Activated naive CD8-positive, alpha-beta T cell (primary cell): Measurements from ENCODE around the gene LIN37.

Experiments used
- H3K27ac Mint-ChIP-seq: one replicate; pipeline ENCODE4 v1.8.0; 2021; ENCODE audit warnings: mixed read lengths
- H3K27me3 Mint-ChIP-seq: one replicate; pipeline ENCODE4 v1.8.0; 2021; ENCODE audit warnings: mixed read lengths
- H3K36me3 Mint-ChIP-seq: one replicate; pipeline ENCODE4 v1.8.0; 2021; ENCODE audit warnings: mixed read lengths
- H3K4me1 Mint-ChIP-seq: one replicate; pipeline ENCODE4 v1.8.0; 2021; ENCODE audit warnings: low read depth, mixed read lengths
- H3K4me3 Mint-ChIP-seq: one replicate; pipeline ENCODE4 v1.8.0; 2021; ENCODE audit warnings: mild to moderate bottlenecking, mixed read lengths
- H3K9me3 Mint-ChIP-seq: one replicate; pipeline ENCODE4 v1.8.0; 2021; ENCODE audit warnings: low read depth, mixed read lengths

The LIN37 gene

GRCh38 chr19:35777961-35778360 lies 29.6 kb downstream of the LIN37 start:
- Mint-ChIP-seq H3K27ac (no peak overlapping the region), H3K4me3 (no peak overlapping the region), H3K4me1 (peaks cover 7% of the 10 kb centered on the region), H3K9me3 (no peaks in the 10 kb centered on the region), H3K36me3 (no peaks in the 10 kb centered on the region), H3K27me3 (no peaks in the 10 kb centered on the region)

GRCh38 chr19:35779033-35779432 lies 30.7 kb downstream of the LIN37 start:
- no peaks in the 10 kb centered on the region for H3K9me3 Mint-ChIP-seq
- H3K4me3 Mint-ChIP-seq: no peak overlapping the region
- H3K27ac Mint-ChIP-seq: no peak overlapping the region

GRCh38 chr19:35780058-35780457 lies 31.7 kb downstream of the LIN37 start:
- Mint-ChIP-seq H3K9me3 (no peaks in the 10 kb centered on the region), H3K27ac (no peak overlapping the region), H3K4me1 (peaks cover 1% of the 10 kb centered on the region), H3K27me3 (no peaks in the 10 kb centered on the region), H3K36me3 (no peaks in the 10 kb centered on the region), H3K4me3 (no peak overlapping the region)

More at GRCh38 chr19:35779033-35779432, 30.7 kb downstream of the LIN37 start:
- Mint-ChIP-seq H3K27me3 (no peaks in the 10 kb centered on the region), H3K36me3 (no peaks in the 10 kb centered on the region), H3K4me1 (peaks cover 7% of the 10 kb centered on the region)

- no peaks in the 10 kb centered on the region for H3K36me3 Mint-ChIP-seq
- H3K27ac Mint-ChIP-seq: no peak overlapping the region
- no peaks in the 10 kb centered on the region for H3K4me1 Mint-ChIP-seq
- H3K27me3 Mint-ChIP-seq: no peaks in the 10 kb centered on the region
- no peaks in the 10 kb centered on the region for H3K9me3 Mint-ChIP-seq
- H3K4me3 Mint-ChIP-seq: no peak overlapping the region
Observed at GRCh38 chr19:35780717-35781116, 32.3 kb downstream of the LIN37 start.

GRCh38 chr19:35781650-35782049 lies 33.3 kb downstream of the LIN37 start:
- Mint-ChIP-seq H3K36me3 (no peaks in the 10 kb centered on the region), H3K27ac (no peak overlapping the region), H3K4me3 (no peak overlapping the region), H3K4me1 (no peaks in the 10 kb centered on the region), H3K9me3 (no peaks in the 10 kb centered on the region), H3K27me3 (no peaks in the 10 kb centered on the region)

GRCh38 chr19:35782589-35782988 lies 34.2 kb downstream of the LIN37 start:
- Mint-ChIP-seq H3K27ac (no peak overlapping the region), H3K36me3 (no peaks in the 10 kb centered on the region), H3K4me3 (no peak overlapping the region), H3K27me3 (no peaks in the 10 kb centered on the region), H3K4me1 (no peaks in the 10 kb centered on the region), H3K9me3 (no peaks in the 10 kb centered on the region)

- H3K4me3 Mint-ChIP-seq: no peak overlapping the region
- no peaks in the 10 kb centered on the region for H3K9me3 Mint-ChIP-seq
- H3K36me3 Mint-ChIP-seq: no peaks in the 10 kb centered on the region
- no peaks in the 10 kb centered on the region for H3K27me3 Mint-ChIP-seq
- no peaks in the 10 kb centered on the region for H3K4me1 Mint-ChIP-seq
- no peak overlapping the region for H3K27ac Mint-ChIP-seq
Observed at GRCh38 chr19:35783469-35784434, 35.4 kb downstream of the LIN37 start.

GRCh38 chr19:35784503-35785338 lies 36.3 kb downstream of the LIN37 start:
- no peak overlapping the region for H3K4me3 Mint-ChIP-seq
- no peaks in the 10 kb centered on the region for H3K27me3 Mint-ChIP-seq
- no peaks in the 10 kb centered on the region for H3K36me3 Mint-ChIP-seq
- H3K27ac Mint-ChIP-seq: no peak overlapping the region
- no peaks in the 10 kb centered on the region for H3K4me1 Mint-ChIP-seq
- H3K9me3 Mint-ChIP-seq: no peaks in the 10 kb centered on the region

- no peak overlapping the region for H3K4me3 Mint-ChIP-seq
Observed at GRCh38 chr19:35785339-35785627, 36.9 kb downstream of the LIN37 start.

GRCh38 chr19:35786299-35787160 lies 38.2 kb downstream of the LIN37 start:
- no peaks in the 10 kb centered on the region for H3K36me3 Mint-ChIP-seq
- H3K27ac Mint-ChIP-seq: no peak overlapping the region
- H3K9me3 Mint-ChIP-seq: no peaks in the 10 kb centered on the region
- no peaks in the 10 kb centered on the region for H3K27me3 Mint-ChIP-seq
- H3K4me1 Mint-ChIP-seq: no peaks in the 10 kb centered on the region
- H3K4me3 Mint-ChIP-seq: no peak overlapping the region

More at GRCh38 chr19:35785339-35785627, 36.9 kb downstream of the LIN37 start:
- Mint-ChIP-seq H3K4me1 (no peaks in the 10 kb centered on the region), H3K27me3 (no peaks in the 10 kb centered on the region), H3K9me3 (no peaks in the 10 kb centered on the region), H3K27ac (no peak overlapping the region), H3K36me3 (no peaks in the 10 kb centered on the region)

GRCh38 chr19:35787227-35787799 lies 38.9 kb downstream of the LIN37 start:
- Mint-ChIP-seq H3K4me3 (no peak overlapping the region), H3K36me3 (no peaks in the 10 kb centered on the region)

GRCh38 chr19:35788205-35788960 lies 40.0 kb downstream of the LIN37 start:
- peaks cover 2% of the 10 kb centered on the region for H3K27me3 Mint-ChIP-seq
- H3K9me3 Mint-ChIP-seq: no peaks in the 10 kb centered on the region
- H3K4me1 Mint-ChIP-seq: no peaks in the 10 kb centered on the region
- no peak overlapping the region for H3K4me3 Mint-ChIP-seq
- H3K27ac Mint-ChIP-seq: no peak overlapping the region
- H3K36me3 Mint-ChIP-seq: no peaks in the 10 kb centered on the region

More at GRCh38 chr19:35787227-35787799, 38.9 kb downstream of the LIN37 start:
- Mint-ChIP-seq H3K9me3 (no peaks in the 10 kb centered on the region), H3K4me1 (no peaks in the 10 kb centered on the region), H3K27me3 (no peaks in the 10 kb centered on the region), H3K27ac (no peak overlapping the region)

- no peak overlapping the region for H3K4me3 Mint-ChIP-seq
- peaks cover 4% of the 10 kb centered on the region for H3K27me3 Mint-ChIP-seq
- no peaks in the 10 kb centered on the region for H3K36me3 Mint-ChIP-seq
- no peaks in the 10 kb centered on the region for H3K4me1 Mint-ChIP-seq
- no peak overlapping the region for H3K27ac Mint-ChIP-seq
- no peaks in the 10 kb centered on the region for H3K9me3 Mint-ChIP-seq
Observed at GRCh38 chr19:35789195-35789977, 41.0 kb downstream of the LIN37 start.
